HepG2 (cell line): Measurements from ENCODE around the gene SLCO2A1. TPM values are rescaled to one million over a fixed set of nuclear protein-coding genes. Genes with fewer than 3 reads are reported as not detected.

Experiments used
- ATAC-seq: fragments of 200-7000 bp; cut with Tn5 transposase; 3 replicates; pipeline ENCODE4 v1.9.1; 2020; ENCODE audit warnings: mild to moderate bottlenecking, moderate library complexity
- BruUV-seq: library from RNA; stranded (reverse); fragments of 400-500 nt; replicated peaks from 2 replicates; lab custom pipeline; 2021; lab: Mats Ljungman, UMichigan
- CTCF ChIA-PET: fragments of 300-600 bp; formaldehyde crosslinking; extraction: SDS; loops from one replicate; lab custom pipeline; 2021; ENCODE audit warnings: low total read pairs, inconsistent platforms, low intra/inter-chr PET ratio; lab: Yijun Ruan, JAX
- POLR2A ChIA-PET: fragments of 350-600 bp; sonication (Branson Sonifier 250); formaldehyde crosslinking; loops from one replicate; lab custom pipeline; 2020; ENCODE audit warnings: antibody characterized with exemption, inconsistent platforms; lab: Yijun Ruan, JAX
- DNase-seq: peaks from one replicate; pipeline ENCODE4 v3.0.0-alpha.2; 2015; ENCODE audit warnings: low spot score
- FAIRE-seq: peaks from 3 replicates; lab custom pipeline; 2011; peaks lifted over from hg19 to GRCh38; lab: Jason Lieb, UNC
- H2AFZ ChIP-seq: one replicate; pipeline ENCODE4 v1.6.1; 2011; ENCODE audit warnings: low read length, inconsistent platforms
- H3K27ac ChIP-seq: fragments of 300-600 bp; 3 replicates; pipeline ENCODE4 v1.8.0; 2011; ENCODE audit warnings: mixed run types, mild to moderate bottlenecking, mixed read lengths, low read length, inconsistent platforms; ENCODE audit not compliant: insufficient read depth; ENCODE audit errors: extremely low read length
- H3K27me3 ChIP-seq, 2 experiments: fragments of 200-600 bp in 1 of 2; 2 replicates in 1 of 2; 3 replicates in 1 of 2; pipeline versions ENCODE4 v1.6.0 to v1.8.0; 2011; ENCODE audit warnings: low read length in 2 of 2, mild to moderate bottlenecking in 2 of 2, moderate library complexity in 2 of 2, inconsistent platforms in 1 of 2; ENCODE audit not compliant: insufficient read depth in 2 of 2, control insufficient read depth in 1 of 2
- H3K36me3 ChIP-seq, 2 experiments: fragments of 200-600 bp in 1 of 2; replicated peaks in 1 of 2; 2 replicates in 1 of 2; 3 replicates in 1 of 2; pipeline versions ENCODE4 v1.5.1 to v1.8.0; 2011; ENCODE audit warnings: low read length in 2 of 2, inconsistent platforms in 1 of 2; ENCODE audit not compliant: insufficient read depth in 2 of 2, control insufficient read depth in 1 of 2
- H3K4me1 ChIP-seq: 2 replicates; pipeline ENCODE4 v1.5.1; 2012; ENCODE audit warnings: low read length, inconsistent platforms; ENCODE audit not compliant: insufficient read depth
- H3K4me2 ChIP-seq: 2 replicates; pipeline ENCODE4 v1.6.0; 2011; ENCODE audit warnings: low read depth, low read length, inconsistent platforms
- H3K4me3 ChIP-seq, 3 experiments: fragments of 200-600 bp in 1 of 3; sonication (generic), shearing (Covaris generic) in 1 of 3; replicated peaks in 1 of 3; 2 replicates each; pipeline ENCODE4 v1.5.1; 2011 to 2016; ENCODE audit warnings: low read length in 3 of 3, inconsistent platforms in 2 of 3, low read depth in 2 of 3, mild to moderate bottlenecking in 2 of 3, control low read depth in 1 of 3, mixed read lengths in 1 of 3; ENCODE audit not compliant: insufficient read depth in 1 of 3
- H3K79me2 ChIP-seq: one replicate; pipeline ENCODE4 v1.6.1; 2011; ENCODE audit warnings: low read length, inconsistent platforms; ENCODE audit not compliant: insufficient read depth
- H3K9ac ChIP-seq: 2 replicates; pipeline ENCODE4 v1.6.0; 2011; ENCODE audit warnings: mild to moderate bottlenecking, low read depth, low read length, inconsistent platforms; ENCODE audit not compliant: insufficient read depth
- H3K9me3 ChIP-seq: 2 replicates; pipeline ENCODE4 v1.5.1; 2012; ENCODE audit warnings: mild to moderate bottlenecking, low read length
- H4K20me1 ChIP-seq: 2 replicates; pipeline ENCODE4 v1.6.0; 2011; ENCODE audit warnings: inconsistent platforms, mild to moderate bottlenecking, low read length, moderate library complexity; ENCODE audit not compliant: insufficient read depth
- CBX1 ChIP-seq: IDR thresholded peaks from one replicate; pipeline ENCODE4 v1.6.1; 2016; ENCODE audit warnings: antibody characterized with exemption, low read depth
- DPF2 ChIP-seq: sonication (generic); formaldehyde crosslinking; IDR thresholded peaks from 2 replicates; pipeline ENCODE4 v1.4.0; 2020; ENCODE audit warnings: mild to moderate bottlenecking, low read depth, missing genetic modification reagents, borderline replicate concordance
- FOXA1 ChIP-seq, 2 experiments: fragments of 450-650 bp in 1 of 2; sonication (generic) in 1 of 2; formaldehyde crosslinking in 1 of 2; IDR thresholded peaks; 2 replicates each; pipeline versions ENCODE4 v1.4.0 to v1.6.1; 2016 to 2020; ENCODE audit warnings: missing genetic modification reagents in 1 of 2
- IRF2 ChIP-seq: IDR thresholded peaks from 2 replicates; pipeline ENCODE4 v1.6.1; 2018; ENCODE audit warnings: missing genetic modification reagents, missing compliant biosample characterization
- KMT2A ChIP-seq: sonication (generic); formaldehyde crosslinking; IDR thresholded peaks from 2 replicates; pipeline ENCODE4 v1.4.0; 2020; ENCODE audit warnings: missing genetic modification reagents
- PATZ1 ChIP-seq: sonication (generic); formaldehyde crosslinking; IDR thresholded peaks from 2 replicates; pipeline ENCODE4 v1.4.0; 2020; ENCODE audit warnings: missing genetic modification reagents
- RBFOX2 ChIP-seq: fragments of 200-400 bp; formaldehyde crosslinking; IDR thresholded peaks from 2 replicates; pipeline ENCODE4 v1.6.1; 2017; ENCODE audit warnings: low read depth, mild to moderate bottlenecking, low read length
- SALL1 ChIP-seq: sonication (generic); formaldehyde crosslinking; IDR thresholded peaks from 2 replicates; pipeline ENCODE4 v1.8.0; 2022; ENCODE audit warnings: mild to moderate bottlenecking, missing genetic modification reagents
- SUZ12 ChIP-seq: fragments of 150-350 bp; IDR thresholded peaks from 2 replicates; pipeline ENCODE4 v1.6.1; 2014; ENCODE audit warnings: low read depth, low read length
- ZNF143 ChIP-seq: sonication (generic); formaldehyde crosslinking; IDR thresholded peaks from 2 replicates; pipeline ENCODE4 v1.4.0; 2020; ENCODE audit warnings: missing genetic modification reagents
- ZNF253 ChIP-seq: sonication (generic); formaldehyde crosslinking; IDR thresholded peaks from 2 replicates; pipeline ENCODE4 v1.8.0; 2022; ENCODE audit warnings: mild to moderate bottlenecking, missing genetic modification reagents, borderline replicate concordance
- WGBS: methylation state at CpG from one replicate; pipeline ENCODE4 v1.1.6; 2017; ENCODE audit warnings: low lambda C conversion rate; 5-methylcytosine and 5-hydroxymethylcytosine counted together
- in situ Hi-C: cut with HindIII; loops from 2 replicates; pipeline ENCODE4 v1.10.0; 2017; ENCODE audit warnings: low pct_unique_long_range_greater_than_20kb; ENCODE audit not compliant: extremely low pct_ligation_motif_present
- intact Hi-C: fragments of 100-400 bp; cut with micrococcal nuclease; formaldehyde crosslinking; loops from one replicate; pipeline ENCODE4 v1.10.0; 2022; ENCODE audit not compliant: unreplicated experiment
- polyA plus RNA-seq, 8 experiments: library from polyadenylated mRNA; depleted of rRNA in 3 of 8; stranded (reverse) in 7 of 8; unstranded in 1 of 8; fragments of >200 nt; fragmentation: Illumina TruSeq in 4 of 8; extraction: Trizol in 4 of 8; gene quantifications; 2 replicates each; pipeline versions ENCODE4 v1.2.1 to v1.2.3, GENCODE V29; 2011 to 2016; ENCODE audit warnings: low read depth in 4 of 8, missing spikeins in 1 of 8, mixed read lengths in 1 of 8; ENCODE audit not compliant: insufficient read depth in 1 of 8
- total RNA-seq, 5 experiments: library from RNA; depleted of rRNA; stranded (reverse); fragments of >200 nt; fragmentation: Illumina TruSeq; extraction: Trizol; gene quantifications; 2 replicates each; pipeline ENCODE4 v1.2.3, GENCODE V29; 2016; ENCODE audit warnings: low read depth in 1 of 5

SLCO2A1 gene
- total and polyA plus RNA-seq, 2 of the 13 experiments (the other 11 are each of a cell fraction or from before 2014, with no cell fraction given) = 0.04 TPM; not detected in 1

- no peak for TF ChIP-seq PATZ1 (CRISPR knock-in tag)
- no peak for TF ChIP-seq ZNF143 (CRISPR knock-in tag)
- no peak for TF ChIP-seq ZNF253
- TF ChIP-seq DPF2 (CRISPR knock-in tag) = no peak
Observed at GRCh38 chr3:134029734-134030378, at the start of gene SLCO2A1 (continued).

- Histone ChIP-seq H3K79me2 (no peaks in the 10 kb centered on the region), H2AFZ (no peak overlapping the region), H3K36me3 (no peaks in the 10 kb centered on the region), H3K4me2 (no peak overlapping the region), H4K20me1 (no peaks in the 10 kb centered on the region), H3K4me3 (no peak overlapping the region), H3K9me3 (peaks cover 11% of the 10 kb centered on the region), H3K4me1 (peaks cover 9% of the 10 kb centered on the region), H3K27me3 (peaks cover 0 to 7% of the 10 kb centered on the region in 2 experiments; a peak in 1 of 5 replicates), H3K9ac (no peak overlapping the region), H3K27ac (no peak overlapping the region)
- 2% methylated on average over 3 of the region's 4 CpGs for WGBS
- no peak for TF ChIP-seq KMT2A (CRISPR knock-in tag)
- TF ChIP-seq SALL1 (CRISPR knock-in tag) = no peak
- TF ChIP-seq RBFOX2 = no peak
- no peak for TF ChIP-seq CBX1
- no peak for TF ChIP-seq SUZ12
- TF ChIP-seq FOXA1 (IDR thresholded peaks at IDR 0.05) = no peak
- TF ChIP-seq FOXA1 (CRISPR knock-in tag; IDR thresholded peaks at IDR 0.05) = no peak
- TF ChIP-seq IRF2 (CRISPR knock-in tag) = no peak
- FAIRE-seq (no peak), DNase-seq (peak; percentile 15), ATAC-seq (no peak)
- no TSS peak for BruUV-seq
- in situ Hi-C loops (no loop called here), intact Hi-C loops (no loop called here)
- POLR2A ChIA-PET = no interaction called here
- CTCF ChIA-PET = no interaction called here
Observed at GRCh38 chr3:134079111-134079547, 49.4 kb upstream of the SLCO2A1 start.
